ENCODE measurements around the gene SLC22A13. TPM values are rescaled to one million over a fixed set of nuclear protein-coding genes. Genes with fewer than 3 reads are reported as not detected.

SLC22A13 gene
- total and polyA plus RNA-seq, 2 donors (not counting 3 experiments of a cell fraction or from before 2014, with no cell fraction given) = 0.11 to 0.53 TPM

- intact Hi-C loops (cut with micrococcal nuclease) (no loop called here), dilution Hi-C loops (cut with MboI; ENCODE audit: extremely low pct_ligation_motif_present, low sequenced_read_pairs) (no loop called here)
- no peaks in the 10 kb centered on the region for H3K4me1 ChIP-seq (ENCODE audit: control insufficient read depth, extremely low read depth, insufficient read depth, low read length)
- BruUV-seq (replicated peaks) = no TSS peak
- TF ChIP-seq EZH2 (IDR thresholded peaks at IDR 0.05; ENCODE audit: borderline replicate concordance, low read depth, low read length, severe bottlenecking) = no peak
- TF ChIP-seq CTCF (IDR thresholded peaks at IDR 0.05; ENCODE audit: extremely low read depth in 1 of 2, insufficient read depth in 1 of 2, low read depth in 1 of 2, low read length in 2 of 2) = no peak
- no peak for TF ChIP-seq FOS (IDR thresholded peaks at IDR 0.05; ENCODE audit: borderline replicate concordance, insufficient read depth, low read length)
- no peak for TF ChIP-seq MYC (IDR thresholded peaks at IDR 0.05; ENCODE audit: low read depth, low read length)
- no peak for TF ChIP-seq POLR2A (IDR thresholded peaks at IDR 0.05; ENCODE audit: low read depth, low read length)
- no peak for TF ChIP-seq POLR2AphosphoS5 (IDR thresholded peaks at IDR 0.05; ENCODE audit: insufficient read depth, low read depth, low read length)
- TF ChIP-seq JUN (IDR thresholded peaks at IDR 0.05; ENCODE audit: borderline replicate concordance, insufficient read depth, insufficient read length, low read depth) = no peak
- no peak for TF ChIP-seq MAX (IDR thresholded peaks at IDR 0.05; ENCODE audit: insufficient read depth, insufficient read length)
- TF ChIP-seq GATA2 (IDR thresholded peaks at IDR 0.05; ENCODE audit: insufficient read depth, insufficient read length, low read depth, low read length) = no peak
- H3K9me3 ChIP-seq (replicated peaks; ENCODE audit: control insufficient read depth, insufficient read depth, low read length) = no peaks in the 10 kb centered on the region
- no peak overlapping the region for H3K4me3 ChIP-seq (replicated peaks in 1 of 3; ENCODE audit: insufficient read depth in 1 of 3, low read depth in 1 of 3, low read length in 3 of 3)
- no peaks in the 10 kb centered on the region for H3K79me2 ChIP-seq (ENCODE audit: control insufficient read depth, insufficient read depth, low read length)
- no peak overlapping the region for H3K4me2 ChIP-seq (ENCODE audit: insufficient read depth, low read length)
- CTCF ChIA-PET = interaction anchor here (1.2 kb wide), 1 partner anchor 10 kb away, joined by 3 read pairs; the partner anchor contains the start of gene SLC22A13
- no peaks in the 10 kb centered on the region for H3K9me1 ChIP-seq (replicated peaks; ENCODE audit: control insufficient read depth, extremely low read depth, insufficient read depth, low read length)
- DNase-seq (ENCODE audit: low read depth, low spot score) = no peak
- H3K36me3 ChIP-seq (ENCODE audit: control insufficient read depth in 2 of 2, extremely low read depth in 1 of 2, insufficient read depth in 2 of 2, low read length in 2 of 2) = no peaks in the 10 kb centered on the region
- POLR2A ChIA-PET = no interaction called here
- no peak overlapping the region for H2AFZ ChIP-seq (ENCODE audit: low read depth, low read length)
- no peak overlapping the region for H3K9ac ChIP-seq (replicated peaks; ENCODE audit: extremely low read depth, insufficient read depth, low read length)
- FAIRE-seq = no peak
- no peaks in the 10 kb centered on the region for H3K27me3 ChIP-seq (ENCODE audit: control insufficient read depth in 2 of 2, insufficient read depth in 2 of 2, low read length in 2 of 2)
- H3K27ac ChIP-seq (ENCODE audit: insufficient read depth, low read depth, low read length) = no peak overlapping the region
- H4K20me1 ChIP-seq (replicated peaks; ENCODE audit: control insufficient read depth, extremely low read depth, insufficient read depth, low read length) = no peaks in the 10 kb centered on the region
Observed at GRCh38 chr3:38275658-38276057, 10.0 kb downstream of the SLC22A13 start.

Measured in endothelial cell of umbilical vein (primary cell).